ENCODE results near the gene VASH2.

Gene VASH2

DNA sequence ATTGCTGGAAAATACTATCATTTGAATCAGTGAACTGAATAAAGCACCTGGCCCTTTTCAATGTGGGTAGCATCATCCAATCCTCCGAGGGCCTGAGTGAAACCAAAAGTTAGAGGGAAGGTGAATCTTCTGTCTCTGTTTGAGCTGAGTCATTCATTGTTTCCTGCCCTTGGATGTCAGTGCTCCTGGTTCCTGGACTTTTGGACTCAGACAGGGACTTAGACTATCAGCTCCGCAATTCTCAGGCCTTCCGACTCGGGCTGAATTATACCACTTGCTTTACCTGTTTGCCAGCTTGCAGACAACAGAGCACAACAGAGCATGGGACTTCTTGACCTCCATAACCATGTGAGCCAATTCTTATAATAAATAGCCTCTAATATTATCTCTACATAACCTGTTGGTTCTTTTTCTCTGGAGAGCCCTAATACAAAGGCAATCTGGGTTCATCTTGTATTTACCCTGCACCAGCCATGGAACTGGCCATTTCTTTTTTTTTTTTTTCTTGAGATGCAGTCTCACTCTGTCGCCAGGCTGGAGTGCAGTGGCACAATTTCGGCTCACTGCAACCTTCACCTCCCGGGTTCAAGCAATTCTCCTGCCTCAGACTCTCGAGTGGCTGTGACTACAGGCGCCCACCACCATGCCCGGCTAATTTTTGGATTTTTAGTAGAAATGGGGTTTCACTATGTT lies 19.2 kb upstream of the VASH2 start:
- DNase-seq (ENCODE audit: low read depth in 2 of 2): no peak

DNA sequence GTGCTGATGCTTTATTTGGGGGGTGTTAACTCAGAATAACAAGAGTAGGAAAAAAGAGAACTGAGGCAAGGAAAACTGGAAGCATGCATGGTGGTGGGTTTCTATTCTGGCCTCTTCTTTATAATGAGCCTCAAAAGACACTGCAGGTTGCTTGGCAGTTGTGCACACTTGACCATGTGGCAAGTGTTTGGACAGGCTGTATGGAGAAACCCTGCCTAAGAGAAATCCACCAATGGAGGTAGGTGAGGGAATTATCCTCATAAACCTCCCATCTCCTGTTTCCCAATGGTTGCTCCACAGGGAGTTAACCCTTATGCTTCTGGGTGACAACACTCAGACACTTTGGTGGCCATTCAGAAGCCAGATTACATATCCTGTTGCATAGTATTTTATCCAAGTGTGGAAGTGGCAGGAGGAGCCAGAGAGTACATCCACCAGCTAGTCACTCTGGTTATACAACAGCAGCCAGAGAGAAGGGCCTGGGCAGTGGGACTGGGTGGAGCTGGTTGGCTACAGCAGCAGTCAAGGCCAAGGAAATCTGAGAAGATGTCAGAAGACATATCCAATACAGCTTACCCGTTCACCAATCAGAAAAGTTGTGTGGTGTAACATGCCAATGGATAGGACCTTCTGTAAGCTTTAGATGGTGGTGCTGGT lies 16.4 kb upstream of the VASH2 start:
- DNase-seq (ENCODE audit: low read depth in 2 of 2): no peak

DNA sequence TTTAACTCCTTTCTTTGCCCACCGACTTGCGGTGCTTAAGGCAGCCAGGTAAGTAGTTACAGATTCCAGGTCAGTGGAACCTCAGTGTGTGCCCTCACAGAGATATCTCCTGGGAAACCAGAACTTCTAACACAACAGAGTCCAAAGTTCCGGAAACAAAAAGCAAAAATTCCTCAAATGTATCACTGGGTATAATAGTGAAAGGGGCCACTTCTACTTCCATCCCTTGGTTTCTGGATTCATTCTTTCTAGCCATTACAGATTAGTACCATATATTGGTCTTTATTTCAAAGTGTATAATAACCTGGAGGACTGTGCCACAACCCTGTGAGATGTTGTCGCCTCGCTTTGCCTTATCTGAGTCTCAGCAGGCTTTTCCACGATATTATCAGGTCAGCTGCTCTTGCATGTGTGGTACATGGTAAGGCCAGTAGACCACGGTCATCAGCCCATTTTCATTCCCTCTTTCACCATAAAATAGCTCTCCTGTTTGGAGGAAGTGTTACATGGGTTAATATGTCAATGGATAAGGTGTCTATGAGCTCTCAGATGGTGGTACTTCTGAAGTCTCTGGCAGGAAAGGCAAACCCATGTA lies 14.9 kb upstream of the VASH2 start:
- DNase-seq (ENCODE audit: low read depth in 2 of 2): no peak

DNA sequence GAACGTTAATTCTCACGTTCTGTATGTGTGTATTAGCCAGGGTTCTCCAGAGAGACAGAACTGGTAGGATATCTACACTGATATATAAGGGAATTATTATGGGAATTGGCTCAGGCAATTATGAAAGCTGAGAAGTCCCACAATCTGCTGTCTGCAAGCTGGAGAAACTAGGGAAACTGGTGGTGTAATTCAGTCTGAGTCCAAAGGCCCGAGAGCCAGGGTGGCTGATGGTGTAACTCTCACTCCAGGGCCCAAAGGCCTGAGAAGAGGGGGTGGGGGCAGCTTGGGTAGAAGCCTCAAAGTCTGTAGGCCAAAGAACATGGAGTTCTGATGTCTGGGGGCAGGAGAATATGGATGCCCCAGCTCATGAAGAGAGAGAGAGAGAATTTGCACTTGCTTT lies 13.3 kb upstream of the VASH2 start:
- no peak for DNase-seq (ENCODE audit: low read depth in 2 of 2)

DNA sequence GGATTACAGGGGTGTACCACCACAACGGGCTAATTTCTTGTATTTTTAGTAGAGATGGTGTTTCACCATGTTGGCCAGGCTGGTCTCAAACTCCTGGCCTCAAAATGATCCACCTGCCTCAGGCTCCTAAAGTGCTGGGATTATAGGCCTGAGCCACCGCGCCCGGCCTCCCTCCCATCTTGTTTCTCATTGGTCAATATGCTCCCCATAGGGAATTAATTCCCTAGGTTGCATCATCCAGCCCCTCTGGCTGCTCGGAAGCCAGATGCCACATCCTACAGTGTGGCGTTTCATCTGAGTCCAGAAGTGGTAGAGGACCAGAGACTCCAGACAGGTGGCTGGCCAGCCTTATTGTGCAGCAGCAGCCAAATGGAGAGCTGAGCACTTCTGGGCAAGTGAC lies 11.5 kb upstream of the VASH2 start:
- DNase-seq (ENCODE audit: low read depth in 2 of 2): no peak

DNA sequence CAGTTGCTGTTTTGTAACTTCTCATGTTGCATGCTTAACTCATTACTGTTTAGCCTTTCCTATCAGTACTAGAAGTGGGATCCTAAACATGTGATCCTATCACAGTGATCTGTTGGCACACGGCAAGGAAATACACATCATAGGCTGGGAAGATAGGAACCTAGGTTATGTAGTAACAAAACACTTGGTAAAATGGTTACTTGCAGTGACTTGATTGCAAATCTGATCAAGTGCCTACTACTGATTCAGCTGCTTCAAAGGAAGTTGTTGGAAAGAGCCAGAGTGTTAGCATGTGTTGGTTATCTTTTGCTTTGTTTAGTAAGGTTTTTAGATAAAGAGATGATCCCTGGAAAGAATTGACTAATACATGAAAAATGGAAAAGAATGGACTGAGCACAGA lies 8.9 kb upstream of the VASH2 start:
- no peak for DNase-seq (ENCODE audit: low read depth in 2 of 2)

DNA sequence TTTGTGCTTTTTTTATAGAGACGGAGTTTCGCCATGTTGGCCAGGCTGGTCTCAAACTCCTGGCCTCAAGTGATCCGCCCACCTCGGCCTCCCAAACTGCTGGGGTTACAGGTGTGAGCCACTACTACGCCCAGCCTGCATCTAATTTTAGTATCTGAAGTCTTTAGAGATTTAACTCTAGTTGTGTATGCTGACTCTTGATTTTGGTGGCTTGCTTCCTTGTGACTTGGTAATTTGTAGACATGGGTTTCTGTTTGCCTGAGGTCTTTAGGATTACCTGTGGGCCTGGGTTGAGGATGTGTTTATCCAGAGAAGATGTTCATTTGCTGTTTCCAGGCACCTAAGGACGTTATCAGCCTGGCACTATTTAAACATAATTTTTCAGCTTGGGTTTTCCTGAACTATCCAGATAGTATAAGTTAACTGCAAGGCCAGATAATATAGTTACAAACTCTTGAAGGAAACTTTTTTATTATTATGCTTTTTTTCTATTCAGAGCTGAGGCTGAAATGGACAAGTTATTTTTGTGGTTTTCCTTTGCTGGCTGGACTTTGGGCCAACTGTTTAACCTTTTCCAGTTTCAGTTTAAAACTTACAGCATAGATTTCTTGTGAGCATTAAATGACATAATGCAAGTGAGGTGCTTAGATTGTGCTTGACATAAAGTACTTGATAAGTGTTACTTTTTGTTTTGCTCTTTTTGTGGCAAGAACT lies 7.5 kb upstream of the VASH2 start:
- DNase-seq (ENCODE audit: low read depth in 2 of 2): no peak

DNA sequence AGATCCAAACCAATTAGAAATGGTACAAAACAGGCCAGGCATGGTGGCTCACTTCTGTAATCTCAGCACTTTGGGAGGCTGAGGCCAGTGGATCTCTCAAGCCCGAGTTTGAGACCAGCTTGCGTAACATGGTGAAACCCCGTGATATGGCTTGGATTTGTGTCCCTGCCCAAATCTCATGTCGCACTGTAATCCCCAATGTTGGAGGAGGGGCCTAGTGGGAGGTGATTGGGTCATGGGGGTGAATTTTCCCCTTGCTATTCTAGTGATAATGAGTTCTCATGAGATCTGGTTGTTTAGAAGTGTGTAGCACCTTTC lies 7.0 kb upstream of the VASH2 start:
- no peak for DNase-seq (ENCODE audit: low read depth in 2 of 2)

DNA sequence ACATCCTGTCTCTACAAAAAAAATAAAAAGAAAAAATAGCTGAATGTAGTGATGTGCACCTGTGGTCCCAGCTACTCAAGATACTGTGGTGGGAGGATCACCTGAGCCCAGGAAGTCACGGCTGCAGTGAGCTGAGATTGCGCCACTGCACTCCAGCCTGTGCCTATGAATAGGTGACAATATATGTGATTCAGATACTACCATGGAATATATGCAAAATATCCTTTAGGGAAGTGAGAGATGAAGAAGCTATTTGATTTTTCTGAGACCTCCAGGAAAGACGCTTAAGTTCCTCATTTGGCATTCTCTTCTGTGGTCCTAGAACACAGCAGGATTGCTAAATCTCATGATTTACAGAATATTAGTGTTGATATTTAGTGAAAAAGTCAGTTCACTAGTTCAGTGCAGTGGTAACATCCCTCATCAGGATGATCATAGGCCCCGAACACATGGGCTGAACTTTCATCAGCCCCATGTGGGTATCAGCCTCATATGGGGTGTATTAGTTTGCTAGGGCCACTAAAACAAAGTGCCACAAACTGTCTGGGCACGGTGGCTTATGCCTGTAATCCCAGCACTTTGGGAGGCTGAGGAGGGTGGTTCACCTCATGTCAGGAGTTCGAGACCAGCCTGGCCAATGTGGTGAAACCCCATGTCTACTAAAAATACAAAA lies 6.0 kb upstream of the VASH2 start:
- DNase-seq (ENCODE audit: low read depth in 2 of 2): no peak

DNA sequence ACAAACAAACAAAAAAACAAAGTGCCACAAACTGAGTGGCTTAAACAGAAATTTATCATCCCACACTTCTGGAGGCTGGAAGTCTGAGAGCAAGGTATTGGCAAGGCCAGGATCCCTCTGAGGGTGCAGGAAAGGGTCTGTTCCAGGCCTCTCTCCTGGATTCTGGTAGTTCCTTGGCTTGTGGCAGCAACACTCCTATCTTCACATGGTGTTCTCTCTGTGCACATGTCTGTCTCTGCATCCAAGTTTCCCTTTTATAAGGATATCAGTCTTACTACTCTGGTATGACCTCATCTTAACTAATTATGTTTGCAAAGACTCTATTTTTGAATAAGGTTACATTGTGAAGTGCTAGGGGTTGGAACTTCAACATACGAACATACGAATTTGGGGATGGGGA lies 5.3 kb upstream of the VASH2 start:
- no peak for DNase-seq (ENCODE audit: low read depth in 2 of 2)

DNA sequence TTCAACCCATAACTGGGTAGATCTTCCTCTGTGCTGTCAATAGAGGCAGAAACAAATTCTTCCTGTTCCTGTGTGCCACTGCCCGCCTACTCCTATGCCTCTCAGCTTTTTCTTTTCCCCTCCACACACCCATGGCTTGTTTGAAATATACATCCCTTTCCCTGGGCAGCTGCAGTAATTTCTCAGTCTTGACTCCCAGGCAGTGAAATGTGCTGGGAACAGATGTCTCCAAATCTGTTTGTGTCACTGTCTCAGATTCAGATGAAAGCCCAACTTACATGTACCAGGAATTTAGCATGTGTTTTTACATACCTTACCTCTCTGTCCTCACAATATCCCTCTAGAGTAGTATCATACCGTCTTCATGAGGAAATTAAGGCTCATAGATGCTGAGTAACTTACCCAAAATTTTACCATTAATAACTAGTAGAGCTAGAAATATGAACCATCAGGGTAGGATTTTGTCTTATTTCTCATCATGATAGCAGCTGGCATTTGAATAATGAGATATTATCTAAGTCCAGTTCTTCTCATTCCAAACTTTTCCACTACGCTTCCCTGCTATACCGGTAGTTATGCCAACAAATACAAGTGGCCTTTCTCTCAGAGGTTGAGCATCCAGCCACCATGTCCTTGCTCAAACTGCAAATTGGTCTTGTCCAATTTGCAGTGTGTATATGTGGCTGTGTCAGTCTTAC lies 4.7 kb upstream of the VASH2 start:
- no peak for DNase-seq (ENCODE audit: low read depth in 2 of 2)

DNA sequence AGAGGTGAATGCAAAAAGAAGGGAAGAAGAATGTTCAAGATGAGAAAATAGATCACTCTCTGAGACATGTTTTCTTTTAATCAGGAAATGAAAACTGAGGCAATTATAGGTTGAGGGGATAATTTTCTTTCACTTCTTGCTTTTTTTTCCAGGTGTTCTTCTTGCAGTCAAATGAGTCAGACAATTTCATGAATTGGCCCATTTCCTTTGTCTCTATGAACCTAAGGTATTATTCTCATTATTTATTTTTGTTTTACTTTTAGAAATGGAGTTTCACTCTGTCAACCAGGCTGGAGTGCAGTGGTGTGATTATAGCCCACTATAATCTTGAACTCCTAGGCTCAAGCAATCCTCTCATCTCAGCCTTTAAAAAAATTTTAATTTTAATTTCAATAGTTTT lies 3.5 kb upstream of the VASH2 start:
- no peak for DNase-seq (ENCODE audit: low read depth in 2 of 2)

DNA sequence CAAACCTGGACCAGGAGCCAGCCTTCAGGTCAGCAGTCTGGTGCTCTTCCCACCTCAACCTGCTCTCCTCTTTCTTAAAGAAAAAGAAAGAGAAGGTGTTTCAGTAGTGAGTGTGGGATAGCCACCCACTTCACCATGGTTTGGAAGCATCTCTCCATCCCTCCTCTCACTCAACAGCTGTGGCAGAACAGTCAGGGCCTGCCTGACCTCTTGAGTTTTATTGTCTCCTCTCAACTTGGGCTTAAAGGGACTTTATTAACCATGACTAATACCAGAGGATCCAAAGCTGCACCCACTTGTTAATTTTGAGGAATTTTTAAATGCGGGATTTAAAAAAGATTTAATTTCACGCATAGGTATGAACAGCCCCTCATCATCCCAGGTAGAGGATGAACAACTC lies 570 bp upstream of the VASH2 start:
- DNase-seq (ENCODE audit: low read depth in 2 of 2): no peak

DNA sequence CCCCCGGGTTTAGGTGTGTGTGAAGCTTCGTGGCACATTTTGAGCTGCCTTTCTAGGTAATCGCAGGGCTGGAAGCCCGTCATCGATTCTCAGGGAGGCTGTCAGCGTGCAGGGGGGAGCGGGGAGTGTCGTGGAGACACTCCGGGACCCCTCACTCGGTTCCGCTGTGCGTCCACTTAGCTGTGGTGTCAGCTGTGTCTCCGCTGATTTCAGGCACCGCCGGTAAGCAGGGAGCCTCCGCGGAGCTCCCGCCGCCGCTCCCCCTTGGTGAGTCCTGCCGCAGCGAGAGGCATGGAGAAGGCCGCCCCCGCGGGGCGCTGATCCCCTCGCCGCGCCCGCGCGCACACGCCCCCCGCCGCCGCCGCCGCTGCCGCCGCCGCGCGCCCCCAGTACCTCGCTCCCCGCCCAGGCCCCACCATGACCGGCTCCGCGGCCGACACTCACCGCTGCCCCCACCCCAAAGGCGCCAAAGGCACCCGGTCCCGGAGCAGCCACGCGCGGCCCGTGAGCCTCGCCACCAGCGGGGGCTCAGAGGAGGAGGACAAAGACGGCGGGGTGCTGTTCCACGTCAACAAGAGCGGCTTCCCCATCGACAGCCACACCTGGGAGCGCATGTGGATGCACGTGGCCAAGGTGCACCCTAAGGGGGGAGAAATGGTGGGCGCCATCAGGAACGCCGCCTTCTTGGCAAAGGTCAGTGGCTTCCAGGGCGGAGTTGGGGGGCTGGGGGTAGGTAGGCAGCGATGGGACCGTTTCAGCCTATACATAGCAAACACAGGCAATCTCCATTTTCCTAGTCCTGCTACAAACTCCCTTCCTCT lies 995 bp downstream of the VASH2 start:
- no peak for DNase-seq (ENCODE audit: low read depth in 2 of 2)

DNA sequence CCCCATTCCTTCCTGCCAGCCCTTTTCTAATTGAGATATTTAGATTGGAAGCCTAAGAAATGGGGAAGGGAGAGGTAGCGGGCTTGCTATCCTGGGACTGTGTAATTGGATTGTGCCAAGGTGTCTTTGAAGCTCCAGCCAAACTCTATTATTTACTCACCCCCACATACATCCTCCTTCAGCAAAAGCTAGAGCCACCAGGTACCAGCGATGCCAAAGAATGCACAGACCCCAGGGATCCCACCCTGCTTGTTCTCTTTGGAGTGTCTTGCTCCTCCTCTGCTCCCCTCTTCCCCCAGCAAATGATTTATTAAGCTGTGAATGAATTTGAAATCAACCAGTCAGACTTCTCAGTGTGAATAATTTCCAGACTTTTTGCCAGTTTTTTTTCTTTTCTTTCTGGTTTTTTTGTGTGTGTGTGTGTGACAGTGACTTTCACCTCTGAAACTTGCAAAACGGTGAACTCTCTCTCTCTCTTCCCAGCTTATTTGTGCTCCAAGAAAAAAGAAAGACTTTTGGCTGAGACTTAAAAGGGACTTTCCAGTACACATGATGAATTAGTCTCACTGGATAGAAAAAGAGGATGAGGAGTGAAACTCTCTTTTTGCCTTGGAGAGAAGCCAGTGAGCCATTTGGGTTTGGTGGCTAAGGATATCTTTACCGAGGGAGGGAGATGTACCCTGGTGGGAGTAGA lies 1.8 kb downstream of the VASH2 start:
- DNase-seq (ENCODE audit: low read depth in 2 of 2): no peak

DNA sequence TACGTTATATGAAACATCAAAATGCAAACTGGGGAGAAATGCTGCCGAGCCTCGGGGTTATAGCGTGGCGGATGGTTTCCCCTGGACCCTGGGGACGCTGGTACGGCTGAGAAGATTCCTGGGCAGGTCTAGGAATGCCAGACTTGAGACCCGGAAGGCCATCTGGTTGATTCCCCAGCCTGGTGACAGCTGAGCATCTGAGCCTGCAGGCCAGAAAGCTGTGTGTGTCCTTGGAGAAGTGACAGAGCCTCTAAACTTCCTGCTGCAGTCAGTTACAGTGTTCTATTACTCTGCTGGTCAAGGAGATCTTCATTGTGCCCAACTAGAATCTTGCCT lies 2.3 kb downstream of the VASH2 start:
- DNase-seq (ENCODE audit: low read depth in 2 of 2): no peak

DNA sequence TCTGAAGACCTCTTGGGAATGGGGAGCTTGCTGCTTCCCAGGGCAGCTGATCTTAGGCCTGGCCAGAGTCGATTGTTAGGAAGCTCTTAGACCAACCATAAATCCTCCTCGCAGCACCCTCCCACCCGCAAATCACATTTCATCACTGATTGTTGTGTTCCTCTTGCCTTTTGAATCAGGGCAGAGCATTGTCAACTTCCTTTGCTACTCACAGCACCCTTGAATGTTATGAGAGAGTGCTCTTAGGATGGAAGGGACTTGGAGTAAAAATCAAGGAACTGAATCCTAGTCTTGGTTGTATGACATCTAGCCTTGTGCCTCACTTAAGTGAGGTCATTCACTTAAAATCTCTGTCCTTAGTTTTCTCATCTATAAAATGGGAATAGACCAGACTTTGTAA lies 3.0 kb downstream of the VASH2 start:
- DNase-seq (ENCODE audit: low read depth in 2 of 2): no peak

DNA sequence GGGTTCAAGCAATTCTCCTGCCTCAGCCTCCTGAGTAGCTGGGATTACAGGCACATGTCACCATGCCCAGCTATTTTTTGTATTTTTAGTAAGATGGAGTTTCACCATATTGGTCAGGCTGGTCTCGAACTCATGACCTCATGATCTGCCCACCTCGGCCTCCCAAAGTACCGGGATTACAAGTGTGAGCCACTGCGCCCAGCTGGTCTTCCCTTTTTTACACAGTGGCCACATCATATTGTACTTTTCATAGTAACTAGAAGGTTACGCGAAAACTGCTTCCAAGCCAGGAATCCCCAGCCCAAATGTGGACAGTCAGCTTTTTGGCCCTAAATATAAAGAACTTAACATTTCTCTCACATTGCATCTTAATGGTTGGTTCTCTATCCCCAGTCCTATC lies 4.2 kb downstream of the VASH2 start:
- no peak for DNase-seq (ENCODE audit: low read depth in 2 of 2)

DNA sequence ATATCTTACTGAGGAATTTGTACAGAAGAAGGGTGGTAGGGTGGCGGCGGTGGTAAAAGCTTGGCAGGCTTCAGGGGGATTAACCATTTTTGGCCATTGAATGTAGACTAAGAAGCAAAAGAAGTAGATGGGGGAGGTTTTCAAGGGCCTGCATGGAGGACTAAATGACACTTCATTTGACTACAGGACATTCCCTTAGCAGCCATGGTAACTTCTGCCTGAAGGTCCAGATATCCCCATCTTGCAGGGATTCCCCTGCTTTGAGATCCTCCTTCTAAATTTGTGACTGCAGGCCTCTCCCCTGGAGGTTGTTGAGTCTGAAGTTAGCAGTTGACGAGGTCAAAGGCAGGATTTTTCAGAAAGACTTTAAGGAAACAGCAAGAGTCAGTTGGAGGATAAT lies 4.8 kb downstream of the VASH2 start:
- no peak for DNase-seq (ENCODE audit: low read depth in 2 of 2)

DNA sequence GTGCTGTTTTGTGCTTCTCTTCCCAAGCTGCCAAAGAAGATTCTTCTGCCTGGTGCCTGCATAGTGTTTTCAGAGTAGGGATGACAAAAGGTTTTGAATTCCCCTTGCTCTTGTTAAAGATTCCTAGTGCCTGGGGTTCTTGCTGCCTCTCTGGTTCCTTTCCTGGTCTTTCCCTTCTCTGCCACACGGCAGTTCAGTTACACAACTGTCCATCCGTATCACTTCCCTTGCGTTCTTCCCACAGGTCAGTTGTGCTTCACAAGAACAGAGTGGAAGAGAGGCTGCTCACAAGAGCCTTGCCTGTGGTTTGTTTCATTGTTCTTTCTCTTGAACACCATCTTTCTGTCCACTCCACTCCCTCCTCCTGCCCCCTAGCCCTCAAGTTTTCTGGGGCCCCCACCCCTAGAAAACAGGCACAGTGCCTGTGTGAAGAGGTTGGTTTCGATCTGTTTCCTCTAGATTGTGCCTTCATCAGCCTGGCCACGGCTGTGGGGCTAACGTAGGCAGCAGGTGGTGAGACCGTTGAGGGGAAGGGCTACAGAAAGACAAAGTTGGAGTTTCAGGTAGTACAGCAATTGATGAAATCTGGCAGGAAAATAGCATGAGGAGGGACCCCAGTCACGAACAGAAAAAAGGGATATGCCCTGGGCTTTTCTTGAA lies 5.8 kb downstream of the VASH2 start:
- no peak for DNase-seq (ENCODE audit: low read depth in 2 of 2)
